Measurements from ENCODE around the gene POU2F2. TPM values are rescaled to one million over a fixed set of nuclear protein-coding genes. Genes with fewer than 3 reads are reported as not detected.

The POU2F2 gene
- total RNA-seq, 1 experiment from 2014 or later: 2.4 TPM

DNA sequence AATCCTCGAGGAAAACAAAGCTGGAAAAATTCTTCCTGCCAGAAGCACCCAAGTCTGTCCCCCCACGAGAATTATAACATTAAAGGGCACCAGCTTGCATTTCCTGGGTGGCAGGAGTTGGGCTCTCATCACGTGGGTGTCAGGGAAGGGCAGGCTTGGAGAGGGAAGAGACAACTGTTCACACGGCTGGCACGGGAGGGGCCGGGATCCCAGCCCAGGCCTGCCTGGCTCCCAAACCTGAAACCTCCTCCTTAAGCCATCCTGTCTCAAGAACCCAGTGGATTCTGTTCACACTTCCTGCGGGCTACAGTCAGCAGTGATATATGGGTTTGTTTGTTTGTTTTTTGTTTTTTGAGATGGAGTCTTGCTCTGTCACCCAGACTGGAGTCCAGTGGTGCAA lies 74.4 kb downstream of the POU2F2 start:
- Histone ChIP-seq H3K9me3 (ENCODE audit: low read length) (no peaks in the 10 kb centered on the region), H4K20me1 (ENCODE audit: low read length) (no peaks in the 10 kb centered on the region), H3K9ac (ENCODE audit: low read length) (no peak overlapping the region), H3K4me1 (ENCODE audit: insufficient read depth, low read length) (peaks cover 13% of the 10 kb centered on the region), H3K4me2 (ENCODE audit: low read length) (no peak overlapping the region), H2AFZ (ENCODE audit: low read length) (no peak overlapping the region), H3K9me2 (replicated peaks; ENCODE audit: low read length) (no peaks in the 10 kb centered on the region), H3K36me3 (ENCODE audit: low read depth, low read length) (no peaks in the 10 kb centered on the region), H3K4me3 (ENCODE audit: low read length) (no peak overlapping the region), H3K27ac (ENCODE audit: low read length) (no peak overlapping the region), H3K79me2 (ENCODE audit: low read length) (no peaks in the 10 kb centered on the region), H3K27me3 (ENCODE audit: low read length) (no peaks in the 10 kb centered on the region), H3F3A (ENCODE audit: low read length, unreplicated experiment) (no peaks in the 10 kb centered on the region)
- no peak for DNase-seq
- no TSS peak for BruUV-seq (replicated peaks)
- ATAC-seq: no peak
- ChIA-PET CTCF (no interaction called here), POLR2A (ENCODE audit: unreplicated experiment) (no interaction called here)
- TF ChIP-seq, protein P1, sequence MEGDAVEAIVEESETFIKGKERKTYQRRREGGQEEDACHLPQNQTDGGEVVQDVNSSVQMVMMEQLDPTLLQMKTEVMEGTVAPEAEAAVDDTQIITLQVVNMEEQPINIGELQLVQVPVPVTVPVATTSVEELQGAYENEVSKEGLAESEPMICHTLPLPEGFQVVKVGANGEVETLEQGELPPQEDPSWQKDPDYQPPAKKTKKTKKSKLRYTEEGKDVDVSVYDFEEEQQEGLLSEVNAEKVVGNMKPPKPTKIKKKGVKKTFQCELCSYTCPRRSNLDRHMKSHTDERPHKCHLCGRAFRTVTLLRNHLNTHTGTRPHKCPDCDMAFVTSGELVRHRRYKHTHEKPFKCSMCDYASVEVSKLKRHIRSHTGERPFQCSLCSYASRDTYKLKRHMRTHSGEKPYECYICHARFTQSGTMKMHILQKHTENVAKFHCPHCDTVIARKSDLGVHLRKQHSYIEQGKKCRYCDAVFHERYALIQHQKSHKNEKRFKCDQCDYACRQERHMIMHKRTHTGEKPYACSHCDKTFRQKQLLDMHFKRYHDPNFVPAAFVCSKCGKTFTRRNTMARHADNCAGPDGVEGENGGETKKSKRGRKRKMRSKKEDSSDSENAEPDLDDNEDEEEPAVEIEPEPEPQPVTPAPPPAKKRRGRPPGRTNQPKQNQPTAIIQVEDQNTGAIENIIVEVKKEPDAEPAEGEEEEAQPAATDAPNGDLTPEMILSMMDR (conservative IDR thresholded peaks at IDR 0.05; ENCODE audit: low read depth, low read length): no peak
- TF ChIP-seq EZH2 (IDR thresholded peaks at IDR 0.05; ENCODE audit: low read length, unreplicated experiment): no peak
- intact Hi-C loops (cut with micrococcal nuclease): no loop called here

DNA sequence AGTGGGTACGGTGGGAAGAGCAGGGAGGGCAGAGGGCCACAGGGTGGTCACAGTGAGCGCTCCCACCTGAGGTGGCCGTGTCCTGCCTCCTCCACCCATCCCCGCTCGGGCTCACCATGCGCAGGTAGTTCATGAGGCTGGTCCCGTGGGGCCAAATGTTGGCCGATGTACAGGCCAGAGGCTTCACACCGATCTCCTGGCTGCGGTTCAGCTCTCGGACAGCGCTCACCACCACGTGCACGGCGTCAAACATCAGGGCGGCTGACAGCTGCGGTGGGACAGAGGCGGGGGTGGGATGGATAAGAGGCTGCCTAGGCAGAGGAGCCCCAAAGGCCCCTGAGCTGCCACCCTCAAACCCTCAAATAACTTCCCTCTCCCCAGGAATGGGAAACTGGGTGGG lies 78.0 kb downstream of the POU2F2 start:
- CTCF ChIA-PET: no interaction called here
- no peak overlapping the region for H3K4me3 ChIP-seq (ENCODE audit: low read length)
- H4K20me1 ChIP-seq (ENCODE audit: low read length): no peaks in the 10 kb centered on the region
- no peak for DNase-seq
- H3K9me2 ChIP-seq (replicated peaks; ENCODE audit: low read length): no peaks in the 10 kb centered on the region
- H2AFZ ChIP-seq (ENCODE audit: low read length): no peak overlapping the region
- H3K9me3 ChIP-seq (ENCODE audit: low read length): no peaks in the 10 kb centered on the region
- H3K9ac ChIP-seq (ENCODE audit: low read length): no peak overlapping the region
- intact Hi-C loops (cut with micrococcal nuclease): no loop called here
- no peaks in the 10 kb centered on the region for H3K27me3 ChIP-seq (ENCODE audit: low read length)
- H3K79me2 ChIP-seq (ENCODE audit: low read length): no peaks in the 10 kb centered on the region
- H3K36me3 ChIP-seq (ENCODE audit: low read depth, low read length): no peaks in the 10 kb centered on the region
- POLR2A ChIA-PET (ENCODE audit: unreplicated experiment): no interaction called here
- BruUV-seq (replicated peaks): no TSS peak
- TF ChIP-seq, protein P1 (conservative IDR thresholded peaks at IDR 0.05; ENCODE audit: low read depth, low read length): no peak
- TF ChIP-seq EZH2phosphoT487 (IDR thresholded peaks at IDR 0.05; ENCODE audit: borderline replicate concordance, low read length): no peak
- no peak for TF ChIP-seq EZH2 (IDR thresholded peaks at IDR 0.05; ENCODE audit: low read length, unreplicated experiment)
- H3K4me1 ChIP-seq (ENCODE audit: insufficient read depth, low read length): peaks cover 37% of the 10 kb centered on the region
- no peak overlapping the region for H3K4me2 ChIP-seq (ENCODE audit: low read length)
- H3K27ac ChIP-seq (ENCODE audit: low read length): no peak overlapping the region
- no peaks in the 10 kb centered on the region for H3F3A ChIP-seq (ENCODE audit: low read length, unreplicated experiment)
- no peak for ATAC-seq

DNA sequence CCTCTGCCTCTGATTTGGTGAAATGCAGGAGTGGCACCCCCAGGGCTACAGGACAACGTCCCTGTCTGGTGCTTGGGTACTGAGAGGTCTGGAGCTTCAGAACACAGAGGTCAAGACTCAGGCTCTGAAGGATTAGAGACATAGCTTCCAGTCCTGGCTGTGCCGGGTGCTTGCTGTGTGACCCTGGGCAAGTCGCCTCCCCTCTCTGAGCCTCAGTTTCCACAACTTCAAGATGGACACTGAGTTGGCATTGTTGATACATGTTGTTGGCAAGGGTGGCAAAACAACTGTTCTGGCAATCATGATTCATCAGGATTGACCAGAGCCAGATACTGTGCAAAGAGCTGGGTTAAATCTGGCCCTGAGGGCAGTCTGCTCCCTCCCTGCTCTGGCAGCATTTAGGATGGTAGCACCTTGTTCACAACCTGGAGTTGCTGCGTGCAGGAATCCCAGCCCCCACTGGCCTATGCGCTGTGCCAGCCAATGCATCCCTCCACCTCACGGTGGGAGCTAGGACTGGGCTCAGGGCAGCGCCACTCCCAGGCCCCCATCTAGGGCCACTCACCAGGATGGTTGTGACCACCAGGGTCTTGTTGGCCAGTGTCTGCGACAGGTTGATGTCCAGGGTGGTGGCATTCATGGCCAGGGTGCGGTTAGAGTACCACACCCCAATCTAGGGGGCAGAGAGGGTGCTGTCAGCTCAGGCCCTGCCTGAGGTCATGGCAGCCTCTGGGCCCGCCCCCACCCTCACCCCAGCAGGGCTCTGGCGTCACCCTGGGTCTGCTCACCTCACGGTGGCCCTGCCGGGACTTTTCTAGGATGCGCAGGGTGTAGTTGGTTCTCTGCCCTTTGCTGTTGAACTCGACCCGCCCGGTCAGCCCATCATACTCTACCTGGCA lies 79.0 kb downstream of the POU2F2 start:
- Histone ChIP-seq H3K4me1 (ENCODE audit: insufficient read depth, low read length) (peaks cover 38% of the 10 kb centered on the region), H3K27ac (ENCODE audit: low read length) (peak overlapping the region; percentile 96), H4K20me1 (ENCODE audit: low read length) (no peaks in the 10 kb centered on the region), H3K9ac (ENCODE audit: low read length) (no peak overlapping the region), H3K9me3 (ENCODE audit: low read length) (no peaks in the 10 kb centered on the region), H2AFZ (ENCODE audit: low read length) (no peak overlapping the region), H3K9me2 (replicated peaks; ENCODE audit: low read length) (no peaks in the 10 kb centered on the region), H3F3A (ENCODE audit: low read length, unreplicated experiment) (no peaks in the 10 kb centered on the region), H3K27me3 (ENCODE audit: low read length) (no peaks in the 10 kb centered on the region), H3K4me2 (ENCODE audit: low read length) (peak overlapping the region; percentile 78; the same call in 1 of the 2 replicates), H3K79me2 (ENCODE audit: low read length) (no peaks in the 10 kb centered on the region), H3K4me3 (ENCODE audit: low read length) (no peak overlapping the region), H3K36me3 (ENCODE audit: low read depth, low read length) (no peaks in the 10 kb centered on the region)
- DNase-seq (peak; percentile 58), ATAC-seq (no peak)
- TF ChIP-seq EZH2 (IDR thresholded peaks at IDR 0.05; ENCODE audit: low read length, unreplicated experiment) (no peak), EZH2phosphoT487 (IDR thresholded peaks at IDR 0.05; ENCODE audit: borderline replicate concordance, low read length) (no peak)
- TF ChIP-seq, protein P1 (conservative IDR thresholded peaks at IDR 0.05; ENCODE audit: low read depth, low read length): no peak
- ChIA-PET POLR2A (ENCODE audit: unreplicated experiment) (no interaction called here), CTCF (no interaction called here)
- intact Hi-C loops (cut with micrococcal nuclease): no loop called here
- no TSS peak for BruUV-seq (replicated peaks)
